Choroid plexus epithelial cell (primary cell): ENCODE results near the gene LRP10.
A peak's percentile ranks its signal among the peaks of the same experiment; 100 is the strongest.

ENCODE experiments used
- DNase-seq: peaks from one replicate; pipeline ENCODE4 v3.0.0-alpha.2; 2010; ENCODE audit warnings: low read depth
- H3K4me3 ChIP-seq: 2 replicates; pipeline ENCODE4 v1.5.1; 2011; ENCODE audit warnings: low read depth, mild to moderate bottlenecking, control low read depth, low read length, moderate library complexity
- CTCF ChIP-seq: conservative IDR thresholded peaks from 2 replicates; pipeline ENCODE4 v1.5.1; 2011; ENCODE audit warnings: low read depth, mild to moderate bottlenecking, control low read depth, inconsistent platforms, low read length, moderate library complexity

Gene LRP10

GRCh38 chr14:22887260-22887989 is 15.9 kb downstream of the LRP10 start:
- DNase-seq = peak; percentile 92
- peak overlapping the region; percentile 68 for H3K4me3 ChIP-seq

GRCh38 chr14:22887990-22888378 is 16.4 kb downstream of the LRP10 start:
- peak overlapping the region; percentile 68 for H3K4me3 ChIP-seq
- no peak for TF ChIP-seq CTCF
- DNase-seq = no peak

More at GRCh38 chr14:22887260-22887989, 15.9 kb downstream of the LRP10 start:
- TF ChIP-seq CTCF = no peak

GRCh38 chr14:22888662-22889061 is 17.1 kb downstream of the LRP10 start:
- no peak overlapping the region for H3K4me3 ChIP-seq
- no peak for TF ChIP-seq CTCF
- no peak for DNase-seq

- TF ChIP-seq CTCF = no peak
Observed at GRCh38 chr14:22890416-22890815, 18.9 kb downstream of the LRP10 start.

GRCh38 chr14:22892488-22892887 is 20.9 kb downstream of the LRP10 start:
- TF ChIP-seq CTCF = no peak
- no peak for DNase-seq
- H3K4me3 ChIP-seq = no peak overlapping the region

More at GRCh38 chr14:22890416-22890815, 18.9 kb downstream of the LRP10 start:
- no peak overlapping the region for H3K4me3 ChIP-seq
- DNase-seq = no peak

GRCh38 chr14:22893706-22894105 is 22.2 kb downstream of the LRP10 start:
- no peak overlapping the region for H3K4me3 ChIP-seq
- TF ChIP-seq CTCF = no peak
- DNase-seq = no peak

- DNase-seq = no peak
- no peak overlapping the region for H3K4me3 ChIP-seq
- no peak for TF ChIP-seq CTCF
Observed at GRCh38 chr14:22895402-22895801, 23.9 kb downstream of the LRP10 start.
